ENCODE results near the gene LRP1-AS.

Gene LRP1-AS

DNA sequence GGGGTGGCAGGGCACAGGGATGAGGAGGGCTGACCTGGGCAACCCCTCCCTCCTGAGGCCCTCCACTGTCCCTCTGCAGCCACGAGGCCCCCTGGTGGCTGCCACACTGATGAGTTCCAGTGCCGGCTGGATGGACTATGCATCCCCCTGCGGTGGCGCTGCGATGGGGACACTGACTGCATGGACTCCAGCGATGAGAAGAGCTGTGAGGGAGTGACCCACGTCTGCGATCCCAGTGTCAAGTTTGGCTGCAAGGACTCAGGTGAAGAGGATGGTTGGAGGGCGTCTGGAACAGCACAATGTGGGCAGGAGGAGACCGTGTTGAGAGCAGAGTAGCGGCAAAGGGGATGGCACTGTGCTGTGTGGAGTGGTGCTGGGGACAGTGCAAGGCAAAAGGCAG is 25.7 kb upstream of the LRP1-AS start:
- TF ChIP-seq, protein P1, sequence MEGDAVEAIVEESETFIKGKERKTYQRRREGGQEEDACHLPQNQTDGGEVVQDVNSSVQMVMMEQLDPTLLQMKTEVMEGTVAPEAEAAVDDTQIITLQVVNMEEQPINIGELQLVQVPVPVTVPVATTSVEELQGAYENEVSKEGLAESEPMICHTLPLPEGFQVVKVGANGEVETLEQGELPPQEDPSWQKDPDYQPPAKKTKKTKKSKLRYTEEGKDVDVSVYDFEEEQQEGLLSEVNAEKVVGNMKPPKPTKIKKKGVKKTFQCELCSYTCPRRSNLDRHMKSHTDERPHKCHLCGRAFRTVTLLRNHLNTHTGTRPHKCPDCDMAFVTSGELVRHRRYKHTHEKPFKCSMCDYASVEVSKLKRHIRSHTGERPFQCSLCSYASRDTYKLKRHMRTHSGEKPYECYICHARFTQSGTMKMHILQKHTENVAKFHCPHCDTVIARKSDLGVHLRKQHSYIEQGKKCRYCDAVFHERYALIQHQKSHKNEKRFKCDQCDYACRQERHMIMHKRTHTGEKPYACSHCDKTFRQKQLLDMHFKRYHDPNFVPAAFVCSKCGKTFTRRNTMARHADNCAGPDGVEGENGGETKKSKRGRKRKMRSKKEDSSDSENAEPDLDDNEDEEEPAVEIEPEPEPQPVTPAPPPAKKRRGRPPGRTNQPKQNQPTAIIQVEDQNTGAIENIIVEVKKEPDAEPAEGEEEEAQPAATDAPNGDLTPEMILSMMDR (IDR thresholded peaks at IDR 0.05; ENCODE audit: unreplicated experiment in 3 of 3), result peak; percentile 37 to 55 (median 46)
- Mint-ChIP-seq H3K9me3 (no peaks in the 10 kb centered on the region), H3K27me3 (ENCODE audit: low read depth) (no peaks in the 10 kb centered on the region), H3K4me1 (peaks cover 31% of the 10 kb centered on the region), H3K36me3 (ENCODE audit: low read depth) (peaks cover 53% of the 10 kb centered on the region), H3K27ac (peak overlapping the region in 1 of 3 experiments; percentile 1), H3K4me3 (no peak overlapping the region)

DNA sequence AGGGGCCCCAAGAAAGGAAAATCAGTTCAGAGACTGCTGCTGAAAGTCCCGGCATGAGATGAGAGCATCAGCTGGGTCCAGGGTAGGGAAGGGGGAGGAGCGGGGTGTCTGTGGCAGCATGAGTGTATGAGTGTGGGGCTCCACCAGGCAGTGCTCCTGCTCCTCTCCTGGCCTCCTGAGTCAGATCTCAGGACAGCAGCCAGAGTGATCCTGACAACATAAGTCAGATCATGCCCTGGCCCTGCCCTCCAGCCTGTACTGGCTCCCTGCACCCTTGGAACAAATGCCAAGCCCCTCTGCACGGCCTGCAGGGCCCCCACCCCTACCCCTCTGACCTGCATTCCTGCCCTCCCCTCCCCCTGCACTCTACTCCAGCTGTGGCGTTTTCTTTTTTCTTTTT is 24.2 kb upstream of the LRP1-AS start:
- Mint-ChIP-seq H3K9me3 (no peaks in the 10 kb centered on the region), H3K27me3 (ENCODE audit: low read depth) (no peaks in the 10 kb centered on the region), H3K27ac (peak overlapping the region; percentile 9 to 79 (median 62)), H3K4me3 (no peak overlapping the region), H3K4me1 (peaks cover 33% of the 10 kb centered on the region), H3K36me3 (ENCODE audit: low read depth) (peaks cover 58% of the 10 kb centered on the region)
- TF ChIP-seq, protein P1 (IDR thresholded peaks at IDR 0.05; ENCODE audit: unreplicated experiment in 3 of 3), result no peak

DNA sequence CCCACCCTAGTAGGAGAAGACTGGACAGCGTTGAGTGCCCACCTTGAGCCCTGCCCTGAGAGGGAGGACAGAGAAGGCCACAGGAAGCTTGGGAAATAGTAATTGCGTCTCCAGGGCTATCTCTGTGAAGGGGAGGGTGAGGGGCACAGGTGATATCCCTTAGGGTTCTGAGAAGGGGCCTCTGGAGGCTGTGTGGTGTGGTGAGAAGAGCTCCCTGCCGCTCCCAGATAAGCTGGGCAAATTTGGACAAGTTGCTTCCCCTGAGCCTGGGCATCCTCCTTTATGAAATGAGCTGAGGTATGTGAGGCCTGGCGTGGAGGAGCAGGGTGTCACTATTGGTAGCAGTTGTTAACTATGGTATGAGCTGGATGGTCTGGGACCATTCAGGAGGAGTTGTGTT is 23.5 kb upstream of the LRP1-AS start:
- H3K36me3 Mint-ChIP-seq (ENCODE audit: low read depth), result peaks cover 58% of the 10 kb centered on the region
- H3K27ac Mint-ChIP-seq, result peak overlapping the region; percentile 9 to 79 (median 62)
- TF ChIP-seq, protein P1 (IDR thresholded peaks at IDR 0.05; ENCODE audit: unreplicated experiment in 3 of 3), result no peak
- H3K27me3 Mint-ChIP-seq (ENCODE audit: low read depth), result no peaks in the 10 kb centered on the region
- peaks cover 33% of the 10 kb centered on the region for H3K4me1 Mint-ChIP-seq
- no peak overlapping the region for H3K4me3 Mint-ChIP-seq
- H3K9me3 Mint-ChIP-seq, result no peaks in the 10 kb centered on the region

DNA sequence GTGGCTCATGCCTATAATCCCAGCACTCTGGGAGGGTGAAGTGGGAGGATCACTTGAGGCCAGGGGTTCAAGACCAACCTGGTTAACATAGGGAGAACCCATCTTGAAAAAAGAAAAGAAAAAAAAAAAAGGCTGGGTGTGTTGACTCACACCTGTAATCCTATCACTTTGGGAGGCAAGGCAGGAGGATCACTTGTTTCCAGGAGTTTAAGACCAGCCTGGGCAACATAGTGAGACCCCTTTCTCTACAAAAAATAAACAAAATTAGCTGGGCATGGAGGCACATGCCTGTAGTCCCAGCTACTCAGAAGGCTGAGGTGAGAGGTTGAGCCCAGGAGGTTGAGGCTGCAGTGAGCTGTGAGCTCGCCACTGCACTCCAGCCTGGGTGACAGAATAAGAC is 23.0 kb upstream of the LRP1-AS start:
- Mint-ChIP-seq H3K36me3 (ENCODE audit: low read depth) (peaks cover 53% of the 10 kb centered on the region), H3K27me3 (ENCODE audit: low read depth) (no peaks in the 10 kb centered on the region), H3K4me1 (peaks cover 33% of the 10 kb centered on the region), H3K9me3 (no peaks in the 10 kb centered on the region), H3K27ac (peak overlapping the region in 1 of 3 experiments; percentile 62), H3K4me3 (no peak overlapping the region)
- TF ChIP-seq, protein P1 (IDR thresholded peaks at IDR 0.05; ENCODE audit: unreplicated experiment in 3 of 3), result no peak

DNA sequence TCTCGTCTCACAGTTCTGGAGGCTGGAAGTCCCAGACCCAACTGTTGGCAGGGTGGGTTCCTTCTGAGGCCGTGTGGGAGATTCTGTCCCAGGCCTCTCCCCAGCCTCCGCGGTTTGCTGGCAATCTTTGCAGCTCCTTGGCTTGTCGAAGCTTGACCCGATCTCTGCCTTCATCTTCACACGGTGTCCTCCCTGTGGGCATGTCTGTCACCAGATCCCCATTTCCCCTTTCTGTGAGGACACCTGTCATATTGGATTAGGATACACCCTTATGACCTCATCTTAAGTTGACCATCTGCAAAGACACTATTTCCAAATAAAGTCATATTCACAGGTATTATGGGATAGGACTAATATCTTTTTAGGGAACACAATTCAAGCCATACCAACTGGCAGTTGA is 22.6 kb upstream of the LRP1-AS start:
- Mint-ChIP-seq H3K27ac (peak overlapping the region in 1 of 3 experiments; percentile 22), H3K27me3 (ENCODE audit: low read depth) (no peaks in the 10 kb centered on the region), H3K36me3 (ENCODE audit: low read depth) (peaks cover 55% of the 10 kb centered on the region), H3K9me3 (no peaks in the 10 kb centered on the region), H3K4me3 (no peak overlapping the region), H3K4me1 (peaks cover 33% of the 10 kb centered on the region)
- TF ChIP-seq, protein P1 (IDR thresholded peaks at IDR 0.05; ENCODE audit: unreplicated experiment in 3 of 3), result no peak

DNA sequence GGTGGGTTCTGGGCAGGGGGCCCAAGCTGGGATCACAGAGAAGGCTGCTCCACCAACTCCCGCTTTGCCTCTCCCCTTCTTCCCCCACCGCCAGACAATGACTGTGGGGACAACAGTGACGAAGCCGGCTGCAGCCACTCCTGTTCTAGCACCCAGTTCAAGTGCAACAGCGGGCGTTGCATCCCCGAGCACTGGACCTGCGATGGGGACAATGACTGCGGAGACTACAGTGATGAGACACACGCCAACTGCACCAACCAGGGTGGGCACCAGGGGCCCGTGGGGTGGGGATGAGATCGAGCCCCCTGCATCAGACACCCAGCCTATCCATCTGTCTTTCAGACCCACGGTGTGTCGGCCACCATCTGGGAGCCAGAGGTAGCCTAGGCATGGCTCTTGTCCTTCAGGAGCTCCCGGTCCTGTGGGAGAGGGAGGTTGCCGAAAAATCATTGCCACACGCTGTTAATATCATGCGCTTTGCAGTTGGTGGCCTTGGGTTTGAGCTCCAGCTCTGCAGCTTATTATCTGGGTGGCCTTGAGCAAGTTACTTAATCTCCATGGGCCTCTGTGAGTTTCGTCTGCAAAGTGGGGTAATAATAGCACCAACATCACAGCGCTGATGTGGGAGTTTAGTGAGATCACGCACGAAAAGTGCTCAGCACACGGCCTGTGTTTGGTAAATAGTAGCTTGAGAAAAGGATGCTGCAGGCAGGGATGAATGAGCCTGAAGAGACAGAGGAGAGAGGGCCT is 21.8 kb upstream of the LRP1-AS start:
- Mint-ChIP-seq H3K36me3 (ENCODE audit: low read depth) (peaks cover 62% of the 10 kb centered on the region), H3K27me3 (ENCODE audit: low read depth) (no peaks in the 10 kb centered on the region), H3K9me3 (no peaks in the 10 kb centered on the region), H3K27ac (peak overlapping the region in 1 of 3 experiments; percentile 22), H3K4me3 (no peak overlapping the region), H3K4me1 (peaks cover 33% of the 10 kb centered on the region)
- TF ChIP-seq, protein P1 (IDR thresholded peaks at IDR 0.05; ENCODE audit: unreplicated experiment in 3 of 3), result no peak
